Endothelial cell of umbilical vein (primary cell): Measurements from ENCODE around the gene MS4A15. TPM values are rescaled to one million over a fixed set of nuclear protein-coding genes. Genes with fewer than 3 reads are reported as not detected.

Source experiments
- BruUV-seq: library from RNA; stranded (reverse); fragments of 400-500 nt; replicated peaks from 2 replicates; lab custom pipeline; 2021; lab: Mats Ljungman, UMichigan
- CTCF ChIA-PET: fragments of 300-600, 350-600 bp; sonication (Branson Sonifier 250); formaldehyde crosslinking; loops from one replicate; lab custom pipeline; 2021; ENCODE audit warnings: antibody characterized with exemption, inconsistent platforms; lab: Charles Lee
- POLR2A ChIA-PET: fragments of 300-600, 350-600 bp; sonication (Branson Sonifier 250); formaldehyde crosslinking; loops from one replicate; lab custom pipeline; 2021; ENCODE audit warnings: antibody characterized with exemption, inconsistent platforms; lab: Charles Lee
- DNase-seq: peaks from one replicate; pipeline ENCODE4 v3.0.0-alpha.2; 2011; ENCODE audit warnings: low read depth, low spot score
- FAIRE-seq: peaks from 2 replicates; lab custom pipeline; 2011; peaks lifted over from hg19 to GRCh38; lab: Jason Lieb, UNC
- H2AFZ ChIP-seq: 2 replicates; pipeline ENCODE4 v1.6.0; 2012; ENCODE audit warnings: low read depth, low read length, control low read depth, inconsistent platforms
- H3K27ac ChIP-seq: 2 replicates; pipeline ENCODE4 v1.5.1; 2011; ENCODE audit warnings: low read depth, mild to moderate bottlenecking, control low read depth, low read length, moderate library complexity; ENCODE audit not compliant: insufficient read depth
- H3K27me3 ChIP-seq, 2 experiments: 2 replicates each; pipeline versions ENCODE4 v1.6.0 to v1.6.1; 2011; ENCODE audit warnings: low read length in 2 of 2, mixed read lengths in 1 of 2; ENCODE audit not compliant: control insufficient read depth in 2 of 2, insufficient read depth in 2 of 2
- H3K36me3 ChIP-seq, 2 experiments: 2 replicates in 1 of 2; 3 replicates in 1 of 2; pipeline ENCODE4 v1.5.1; 2011; ENCODE audit warnings: low read length in 2 of 2, mild to moderate bottlenecking in 1 of 2, moderate library complexity in 1 of 2; ENCODE audit not compliant: control insufficient read depth in 2 of 2, insufficient read depth in 2 of 2; ENCODE audit errors: extremely low read depth in 1 of 2
- H3K4me1 ChIP-seq: 3 replicates; pipeline ENCODE4 v1.5.1; 2011; ENCODE audit warnings: mild to moderate bottlenecking, low read length; ENCODE audit not compliant: control insufficient read depth, insufficient read depth; ENCODE audit errors: extremely low read depth
- H3K4me2 ChIP-seq: 2 replicates; pipeline ENCODE4 v1.6.1; 2011; ENCODE audit warnings: low read length, control low read depth, mixed read lengths; ENCODE audit not compliant: insufficient read depth
- H3K4me3 ChIP-seq, 3 experiments: fragments of 200-600 bp in 1 of 3; sonication (generic), shearing (Covaris generic) in 1 of 3; replicated peaks in 1 of 3; 2 replicates each; pipeline ENCODE4 v1.5.1; 2011 to 2016; ENCODE audit warnings: control low read depth in 3 of 3, low read length in 3 of 3, mild to moderate bottlenecking in 2 of 3, inconsistent platforms in 1 of 3, low read depth in 1 of 3, moderate library complexity in 1 of 3; ENCODE audit not compliant: insufficient read depth in 1 of 3
- H3K79me2 ChIP-seq: 2 replicates; pipeline ENCODE4 v1.6.0; 2012; ENCODE audit warnings: low read length, inconsistent platforms; ENCODE audit not compliant: control insufficient read depth, insufficient read depth
- H3K9ac ChIP-seq: replicated peaks from 2 replicates; pipeline ENCODE3; 2011; ENCODE audit warnings: low read length, control low read depth; ENCODE audit not compliant: insufficient read depth; ENCODE audit errors: extremely low read depth
- H3K9me1 ChIP-seq: replicated peaks from 3 replicates; pipeline ENCODE4 v1.6.0; 2011; ENCODE audit warnings: mild to moderate bottlenecking, low read length; ENCODE audit not compliant: control insufficient read depth, insufficient read depth; ENCODE audit errors: extremely low read depth
- H3K9me3 ChIP-seq: replicated peaks from 2 replicates; pipeline ENCODE4 v1.5.1; 2012; ENCODE audit warnings: low read length, inconsistent platforms; ENCODE audit not compliant: control insufficient read depth, insufficient read depth
- H4K20me1 ChIP-seq: replicated peaks from 2 replicates; pipeline ENCODE3; 2011; ENCODE audit warnings: mild to moderate bottlenecking, low read length; ENCODE audit not compliant: control insufficient read depth, insufficient read depth; ENCODE audit errors: extremely low read depth
- CTCF ChIP-seq, 2 donors: IDR thresholded peaks; 1 replicate in 1 of 2; 2 replicates in 1 of 2; pipeline ENCODE4 v1.5.1; 2011; ENCODE audit warnings: low read length in 2 of 2, mild to moderate bottlenecking in 2 of 2, moderate library complexity in 2 of 2, control low read depth in 1 of 2, inconsistent platforms in 1 of 2, low read depth in 1 of 2; ENCODE audit not compliant: insufficient read depth in 1 of 2; ENCODE audit errors: extremely low read depth in 1 of 2
- FOS ChIP-seq: IDR thresholded peaks from 2 replicates; pipeline ENCODE4 v1.6.1; 2011; ENCODE audit warnings: mild to moderate bottlenecking, low read length, moderate library complexity, borderline replicate concordance; ENCODE audit not compliant: insufficient read depth
- GATA2 ChIP-seq: IDR thresholded peaks from 2 replicates; pipeline ENCODE4 v1.7.0; 2011; ENCODE audit warnings: low read depth, mild to moderate bottlenecking, moderate library complexity, mixed read lengths, low read length; ENCODE audit not compliant: insufficient read length, insufficient read depth
- JUN ChIP-seq: IDR thresholded peaks from 2 replicates; pipeline ENCODE4 v1.6.1; 2011; ENCODE audit warnings: borderline replicate concordance, low read depth; ENCODE audit not compliant: insufficient read length, insufficient read depth
- MYC ChIP-seq: IDR thresholded peaks from one replicate; pipeline ENCODE4 v1.6.1; 2011; ENCODE audit warnings: mild to moderate bottlenecking, low read depth, low read length
- POLR2A ChIP-seq: IDR thresholded peaks from 2 replicates; pipeline ENCODE4 v1.6.1; 2012; ENCODE audit warnings: low read depth, mild to moderate bottlenecking, control low read depth, low read length
- dilution Hi-C: fragments of 300-500 bp; cut with MboI; formaldehyde crosslinking; loops from one replicate; pipeline ENCODE4 v1.15.0; 2019; ENCODE audit warnings: low sequenced_read_pairs; ENCODE audit not compliant: extremely low pct_ligation_motif_present
- intact Hi-C: fragments of 100-400 bp; cut with micrococcal nuclease; formaldehyde crosslinking; loops from one replicate; pipeline ENCODE4 v1.10.0; 2022
- polyA plus RNA-seq, 4 experiments: library from polyadenylated mRNA; depleted of rRNA in 3 of 4; stranded (reverse) in 3 of 4; unstranded in 1 of 4; fragments of >200 nt; gene quantifications; 2 replicates each; pipeline versions ENCODE4 v1.2.1 to v1.2.3, GENCODE V29; 2011 to 2012; ENCODE audit warnings: missing spikeins in 1 of 4
- total RNA-seq: library from RNA; stranded (reverse); gene quantifications from 2 replicates; pipeline ENCODE4 v1.2.3, GENCODE V29; 2021
- TF ChIP-seq, protein P1 (sequence below): IDR thresholded peaks from 2 replicates; pipeline ENCODE4 v1.6.1; 2011; ENCODE audit not compliant: insufficient read depth, insufficient read length

The MS4A15 gene
- total and polyA plus RNA-seq, 2 donors (not counting 3 experiments of a cell fraction or from before 2014, with no cell fraction given), result not detected

DNA sequence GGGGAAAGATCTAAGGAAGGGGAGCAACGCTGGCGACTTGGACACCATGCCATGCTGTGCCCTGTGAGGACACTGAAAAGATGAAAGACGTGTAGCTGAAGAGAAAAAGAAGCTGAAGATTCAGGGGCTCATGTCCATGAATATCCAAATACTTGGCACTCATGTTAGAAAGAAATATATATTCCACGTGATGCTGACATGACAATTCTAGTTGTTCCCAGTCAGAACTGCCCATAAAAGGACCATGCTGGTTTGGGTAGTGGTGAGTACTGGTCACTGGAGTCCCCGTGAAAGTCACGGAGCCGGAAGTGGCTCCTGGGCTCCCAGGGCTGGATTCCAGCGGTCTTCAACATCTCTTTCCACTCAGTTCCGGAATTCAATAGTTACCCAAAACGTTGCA lies 9.9 kb downstream of the MS4A15 start:
- Histone ChIP-seq H3K9me1 (no peaks in the 10 kb centered on the region), H3K9ac (no peak overlapping the region), H3K79me2 (no peaks in the 10 kb centered on the region), H3K27ac (no peak overlapping the region), H3K4me3 (no peak overlapping the region), H3K27me3 (peaks cover 12 to 16% of the 10 kb centered on the region in 2 experiments), H3K4me2 (no peak overlapping the region), H3K36me3 (no peaks in the 10 kb centered on the region), H3K4me1 (no peaks in the 10 kb centered on the region), H4K20me1 (no peaks in the 10 kb centered on the region), H2AFZ (no peak overlapping the region), H3K9me3 (no peaks in the 10 kb centered on the region)
- dilution Hi-C loops (no loop called here), intact Hi-C loops (no loop called here)
- ChIA-PET POLR2A (no interaction called here), CTCF (interaction anchor here (1.5 to 3.6 kb wide), 5 partner anchors 8 to 121 kb away, joined by 3 to 16 read pairs (median 12); partner anchors contain the start of gene MS4A15)
- DNase-seq (no peak), FAIRE-seq (no peak)
- no TSS peak for BruUV-seq
- TF ChIP-seq, protein P1, sequence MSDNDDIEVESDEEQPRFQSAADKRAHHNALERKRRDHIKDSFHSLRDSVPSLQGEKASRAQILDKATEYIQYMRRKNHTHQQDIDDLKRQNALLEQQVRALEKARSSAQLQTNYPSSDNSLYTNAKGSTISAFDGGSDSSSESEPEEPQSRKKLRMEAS, result no peak
- TF ChIP-seq JUN (no peak), GATA2 (no peak), FOS (no peak), MYC (no peak), POLR2A (no peak), CTCF (IDR thresholded peaks at IDR 0.05; ENCODE audit: extremely low read depth in 1 of 2, insufficient read depth in 1 of 2, low read depth in 1 of 2, low read length in 2 of 2) (no peak)
